ENCODE data around the gene TRIM50. TPM values are rescaled to one million over a fixed set of nuclear protein-coding genes. Genes with fewer than 3 reads are reported as not detected.
"Not testable (repeated sequence)": the region's sequence is repeated elsewhere in the genome, so short reads cannot be mapped to it uniquely, and the experiment has no call there.

TRIM50 gene
- total RNA-seq, 2 experiments from 2014 or later, result not detected

GRCh38 chr7:73323434-73324080 lies 4.3 kb downstream of the TRIM50 start:
- H3K27me3 Mint-ChIP-seq (ENCODE audit: low read depth); POLR2A ChIA-PET; DNase-seq; H3K36me3 Mint-ChIP-seq (ENCODE audit: low read depth); H3K9me3 Mint-ChIP-seq (ENCODE audit: insufficient read depth); ATAC-seq: not testable (repeated sequence)
- Mint-ChIP-seq H3K4me1 (ENCODE audit: low read depth) (peaks cover 18% of the 10 kb centered on the region), H3K27ac (peak overlapping the region; percentile 68), H3K4me3 (peak overlapping the region; percentile 34)
- CTCF ChIA-PET, result interaction anchor here (0.7 to 2.1 kb wide), 9 partner anchors 8 to 129 kb away, joined by 3 to 18 read pairs (median 5); partner anchors contain the start of gene NSUN5

GRCh38 chr7:73320009-73320408 lies 7.9 kb downstream of the TRIM50 start:
- DNase-seq; H3K36me3 Mint-ChIP-seq (ENCODE audit: low read depth); H3K4me3 Mint-ChIP-seq; H3K27ac Mint-ChIP-seq; H3K9me3 Mint-ChIP-seq (ENCODE audit: insufficient read depth); ATAC-seq; POLR2A ChIA-PET; H3K27me3 Mint-ChIP-seq (ENCODE audit: low read depth); CTCF ChIA-PET: not testable (repeated sequence)
- peaks cover 15% of the 10 kb centered on the region for H3K4me1 Mint-ChIP-seq (ENCODE audit: low read depth)

- H3K4me3 Mint-ChIP-seq; H3K9me3 Mint-ChIP-seq (ENCODE audit: insufficient read depth); H3K27me3 Mint-ChIP-seq (ENCODE audit: low read depth); POLR2A ChIA-PET; H3K36me3 Mint-ChIP-seq (ENCODE audit: low read depth); H3K27ac Mint-ChIP-seq; ATAC-seq; CTCF ChIA-PET; DNase-seq: not testable (repeated sequence)
- H3K4me1 Mint-ChIP-seq (ENCODE audit: low read depth), result peaks cover 13% of the 10 kb centered on the region
Measured at GRCh38 chr7:73319541-73319940, 8.3 kb downstream of the TRIM50 start.

- H3K27me3 Mint-ChIP-seq (ENCODE audit: low read depth); H3K4me3 Mint-ChIP-seq; DNase-seq; H3K27ac Mint-ChIP-seq; H3K36me3 Mint-ChIP-seq (ENCODE audit: low read depth); ATAC-seq; CTCF ChIA-PET; POLR2A ChIA-PET; H3K9me3 Mint-ChIP-seq (ENCODE audit: insufficient read depth); H3K4me1 Mint-ChIP-seq (ENCODE audit: low read depth): not testable (repeated sequence)
Measured at GRCh38 chr7:73318656-73319204, 9.2 kb downstream of the TRIM50 start.

- ATAC-seq (no peak), DNase-seq (no peak)
- POLR2A ChIA-PET, result no interaction called here
- no peaks in the 10 kb centered on the region for H3K36me3 Mint-ChIP-seq (ENCODE audit: low read depth)
- no peak overlapping the region for H3K27ac Mint-ChIP-seq
- CTCF ChIA-PET, result no interaction called here
- H3K4me1 Mint-ChIP-seq (ENCODE audit: low read depth), result no peaks in the 10 kb centered on the region
- H3K4me3 Mint-ChIP-seq, result no peak overlapping the region
- H3K9me3 Mint-ChIP-seq (ENCODE audit: insufficient read depth), result no peaks in the 10 kb centered on the region
- H3K27me3 Mint-ChIP-seq (ENCODE audit: low read depth), result no peaks in the 10 kb centered on the region
Measured at GRCh38 chr7:73316521-73316920, 11.4 kb downstream of the TRIM50 start.

- Mint-ChIP-seq H3K36me3 (ENCODE audit: low read depth) (peaks cover 2% of the 10 kb centered on the region), H3K27ac (no peak overlapping the region), H3K4me1 (ENCODE audit: low read depth) (peaks cover 3% of the 10 kb centered on the region), H3K27me3 (ENCODE audit: low read depth) (no peaks in the 10 kb centered on the region), H3K4me3 (no peak overlapping the region), H3K9me3 (ENCODE audit: insufficient read depth) (no peaks in the 10 kb centered on the region)
- ChIA-PET CTCF (interaction anchor here (0.5 to 1.8 kb wide), 4 partner anchors 8 to 1123 kb away, joined by 3 to 6 read pairs (median 4); no protein-coding TSS in a partner anchor), POLR2A (no interaction called here)
- DNase-seq, result no peak
- ATAC-seq, result no peak
Measured at GRCh38 chr7:73314271-73314670, 13.6 kb downstream of the TRIM50 start.

GRCh38 chr7:73313521-73313906 lies 14.4 kb downstream of the TRIM50 start:
- H3K9me3 Mint-ChIP-seq (ENCODE audit: insufficient read depth), result no peaks in the 10 kb centered on the region
- POLR2A ChIA-PET, result no interaction called here
- H3K4me3 Mint-ChIP-seq, result no peak overlapping the region
- no peak overlapping the region for H3K27ac Mint-ChIP-seq
- H3K36me3 Mint-ChIP-seq (ENCODE audit: low read depth), result peaks cover 4% of the 10 kb centered on the region
- ATAC-seq (no peak), DNase-seq (no peak)
- CTCF ChIA-PET, result interaction anchor here (0.5 to 0.7 kb wide), 2 partner anchors 9 to 1123 kb away, joined by 3 read pairs; no protein-coding TSS in a partner anchor
- no peaks in the 10 kb centered on the region for H3K27me3 Mint-ChIP-seq (ENCODE audit: low read depth)
- H3K4me1 Mint-ChIP-seq (ENCODE audit: low read depth), result peaks cover 9% of the 10 kb centered on the region

GRCh38 chr7:73312831-73313520 lies 14.9 kb downstream of the TRIM50 start:
- H3K27ac Mint-ChIP-seq, result no peak overlapping the region
- ChIA-PET POLR2A (no interaction called here), CTCF (no interaction called here)
- no peaks in the 10 kb centered on the region for H3K9me3 Mint-ChIP-seq (ENCODE audit: insufficient read depth)
- H3K27me3 Mint-ChIP-seq (ENCODE audit: low read depth), result no peaks in the 10 kb centered on the region
- H3K4me1 Mint-ChIP-seq (ENCODE audit: low read depth), result peaks cover 11% of the 10 kb centered on the region
- ATAC-seq (no peak), DNase-seq (no peak)
- H3K36me3 Mint-ChIP-seq (ENCODE audit: low read depth), result peaks cover 8% of the 10 kb centered on the region
- no peak overlapping the region for H3K4me3 Mint-ChIP-seq

- CTCF ChIA-PET; H3K27me3 Mint-ChIP-seq (ENCODE audit: low read depth); H3K4me3 Mint-ChIP-seq; H3K9me3 Mint-ChIP-seq (ENCODE audit: insufficient read depth); DNase-seq; H3K27ac Mint-ChIP-seq; ATAC-seq: not testable (repeated sequence)
- Mint-ChIP-seq H3K4me1 (ENCODE audit: low read depth) (peaks cover 27% of the 10 kb centered on the region), H3K36me3 (ENCODE audit: low read depth) (peaks cover 21% of the 10 kb centered on the region)
- POLR2A ChIA-PET, result interaction anchor here (0.7 kb wide), 1 partner anchor 19 kb away, joined by 4 read pairs; no protein-coding TSS in a partner anchor
Measured at GRCh38 chr7:73311421-73311820, 16.5 kb downstream of the TRIM50 start.

- Mint-ChIP-seq H3K4me1 (ENCODE audit: low read depth) (peaks cover 32% of the 10 kb centered on the region), H3K27ac (peak within 1 kb of the TSS; percentile 96), H3K27me3 (ENCODE audit: low read depth) (no peaks in the 10 kb centered on the region), H3K36me3 (ENCODE audit: low read depth) (peaks cover 34% of the 10 kb centered on the region), H3K4me3 (peak within 1 kb of the TSS; percentile 99), H3K9me3 (ENCODE audit: insufficient read depth) (no peaks in the 10 kb centered on the region)
- ChIA-PET CTCF (interaction anchor here (1.6 kb wide), 1 partner anchor 15 kb away, joined by 6 read pairs; no protein-coding TSS in a partner anchor), POLR2A (no interaction called here)
- DNase-seq (peak; percentile 95), ATAC-seq (peak; percentile 98)
Measured at GRCh38 chr7:73308665-73309214, 19.1 kb downstream of the TRIM50 start, which contains the start of gene NSUN5. Gene NSUN5 (minus strand): TSS chr7:73308826. CDS start chr7:73308790, 36 bp downstream.

GRCh38 chr7:73308074-73308664 lies 19.7 kb downstream of the TRIM50 start:
- peaks cover 32% of the 10 kb centered on the region for H3K4me1 Mint-ChIP-seq (ENCODE audit: low read depth)
- H3K9me3 Mint-ChIP-seq (ENCODE audit: insufficient read depth), result no peaks in the 10 kb centered on the region
- POLR2A ChIA-PET, result no interaction called here
- H3K27me3 Mint-ChIP-seq (ENCODE audit: low read depth), result no peaks in the 10 kb centered on the region
- ATAC-seq (peak; percentile 58), DNase-seq (peak; percentile 23)
- peak overlapping the region; percentile 99 for H3K4me3 Mint-ChIP-seq
- peak overlapping the region; percentile 96 for H3K27ac Mint-ChIP-seq
- H3K36me3 Mint-ChIP-seq (ENCODE audit: low read depth), result peaks cover 34% of the 10 kb centered on the region
- CTCF ChIA-PET, result interaction anchor here (1.6 kb wide), 1 partner anchor 16 kb away, joined by 6 read pairs; no protein-coding TSS in a partner anchor
